Activated T-helper 1 cell treated with anti-CD3 and anti-CD28 coated beads, Interleukin-12 subunit alpha, Interleukin-12 subunit beta, Interleukin-2, Interleukin-4 antibody, amounts not matched to agents 30 ng/mL and 10 ng/mL and 1 ng/mL, durations not matched to agents 14 hours and 24 hours and 36 hours (primary cell): ENCODE measurements around the gene BAIAP2L2. TPM values are rescaled to one million over a fixed set of nuclear protein-coding genes. Genes with fewer than 3 reads are reported as not detected.

ENCODE experiments used
- DNase-seq: peaks from one replicate; pipeline ENCODE4 v3.0.0; 2021; ENCODE audit warnings: low spot score
- H3K27ac Mint-ChIP-seq: one replicate; pipeline ENCODE4 v1.8.0; 2021; ENCODE audit warnings: mild to moderate bottlenecking, mixed read lengths
- H3K27me3 Mint-ChIP-seq: one replicate; pipeline ENCODE4 v1.8.0; 2022; ENCODE audit warnings: mild to moderate bottlenecking, moderate library complexity, mixed read lengths; ENCODE audit not compliant: insufficient read depth
- H3K36me3 Mint-ChIP-seq: one replicate; pipeline ENCODE4 v1.8.0; 2021; ENCODE audit warnings: low read depth, mixed read lengths
- H3K4me1 Mint-ChIP-seq: one replicate; pipeline ENCODE4 v1.8.0; 2021; ENCODE audit warnings: low read depth, mixed read lengths
- H3K4me3 Mint-ChIP-seq: one replicate; pipeline ENCODE4 v1.8.0; 2021; ENCODE audit warnings: mild to moderate bottlenecking, moderate library complexity, mixed read lengths
- H3K9me3 Mint-ChIP-seq: one replicate; pipeline ENCODE4 v1.8.0; 2021; ENCODE audit warnings: mixed read lengths
- intact Hi-C: fragments of 100-400 bp; cut with micrococcal nuclease; formaldehyde crosslinking; loops from one replicate; pipeline ENCODE4 v1.15.1; 2024
- total RNA-seq: library from RNA; stranded (reverse); gene quantifications from 2 replicates; pipeline ENCODE4 v1.2.3, GENCODE V29; 2022

The BAIAP2L2 gene
- total RNA-seq, 1 donor from 2014 or later: 0.29 TPM

DNA sequence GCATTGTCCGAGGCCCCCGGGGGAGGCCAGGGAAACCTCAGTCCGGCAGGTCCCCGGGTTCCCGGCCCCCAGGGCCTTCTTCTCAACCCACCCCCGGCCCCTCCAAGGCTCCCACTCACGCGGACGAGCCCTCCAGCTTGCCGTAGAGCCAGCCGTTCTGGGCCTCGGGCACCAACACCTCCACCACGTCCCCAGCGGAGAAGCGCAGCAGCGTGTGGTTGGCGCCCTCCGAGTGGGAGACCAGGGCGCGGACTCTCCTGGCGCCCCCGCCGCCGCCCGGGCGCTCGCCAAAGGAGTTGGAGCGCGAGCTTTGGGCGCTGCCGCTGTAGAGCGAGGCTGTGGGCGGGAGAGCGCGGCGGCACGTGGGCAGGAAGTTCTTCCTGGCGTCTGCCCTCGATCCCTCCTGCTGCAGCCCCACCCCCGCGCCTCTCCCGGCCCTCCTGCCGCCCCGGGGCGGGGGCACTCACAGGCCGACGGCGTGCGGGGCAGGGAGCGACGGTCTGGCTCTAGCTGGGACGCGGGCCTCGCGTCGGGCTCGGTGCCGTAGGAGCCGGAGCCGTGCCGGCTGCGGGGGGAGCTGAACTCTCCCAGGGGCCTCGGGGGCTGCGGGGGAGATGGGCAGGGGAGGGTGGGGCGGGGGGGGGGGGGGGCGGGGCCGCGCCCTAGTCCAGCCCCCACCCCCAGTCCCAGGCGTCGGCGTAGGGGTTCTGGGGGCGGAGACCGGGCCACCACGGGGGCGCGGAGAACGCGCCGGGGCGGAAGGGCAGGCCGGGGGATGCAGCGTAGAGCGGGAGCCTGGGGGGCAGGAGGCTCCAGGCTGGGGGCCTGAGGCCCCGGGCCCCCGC, 21.6 kb downstream of the BAIAP2L2 start:
- Mint-ChIP-seq H3K9me3 (no peaks in the 10 kb centered on the region), H3K4me1 (no peaks in the 10 kb centered on the region), H3K36me3 (no peaks in the 10 kb centered on the region), H3K27ac (no peak overlapping the region), H3K4me3 (no peak overlapping the region), H3K27me3 (peaks cover 13% of the 10 kb centered on the region)
- intact Hi-C loops: no loop called here
- DNase-seq: no peak

DNA sequence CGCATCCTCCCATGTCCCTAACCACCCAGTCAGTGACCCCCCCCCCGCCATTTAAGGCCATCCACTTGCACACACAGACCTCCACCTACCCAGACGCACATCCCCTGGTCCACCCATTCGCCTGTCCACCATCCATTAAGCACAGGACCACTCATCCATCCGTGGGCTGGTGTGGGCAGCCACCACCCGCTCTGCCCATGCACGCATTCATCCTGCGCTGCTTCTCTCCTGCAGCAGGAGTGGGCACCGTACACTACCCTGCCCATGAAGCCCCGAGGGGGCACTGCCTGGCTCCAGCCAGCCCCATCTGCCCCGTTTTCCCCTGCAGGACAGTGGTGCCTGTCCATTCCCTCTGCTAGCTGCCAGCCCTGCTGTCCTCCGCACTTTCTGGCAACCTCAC, 22.6 kb downstream of the BAIAP2L2 start:
- intact Hi-C loops: no loop called here
- no peak for DNase-seq
- no peak overlapping the region for H3K4me3 Mint-ChIP-seq
- H3K4me1 Mint-ChIP-seq: no peaks in the 10 kb centered on the region
- H3K27ac Mint-ChIP-seq: no peak overlapping the region
- no peaks in the 10 kb centered on the region for H3K9me3 Mint-ChIP-seq
- H3K27me3 Mint-ChIP-seq: peaks cover 19% of the 10 kb centered on the region
- H3K36me3 Mint-ChIP-seq: no peaks in the 10 kb centered on the region

DNA sequence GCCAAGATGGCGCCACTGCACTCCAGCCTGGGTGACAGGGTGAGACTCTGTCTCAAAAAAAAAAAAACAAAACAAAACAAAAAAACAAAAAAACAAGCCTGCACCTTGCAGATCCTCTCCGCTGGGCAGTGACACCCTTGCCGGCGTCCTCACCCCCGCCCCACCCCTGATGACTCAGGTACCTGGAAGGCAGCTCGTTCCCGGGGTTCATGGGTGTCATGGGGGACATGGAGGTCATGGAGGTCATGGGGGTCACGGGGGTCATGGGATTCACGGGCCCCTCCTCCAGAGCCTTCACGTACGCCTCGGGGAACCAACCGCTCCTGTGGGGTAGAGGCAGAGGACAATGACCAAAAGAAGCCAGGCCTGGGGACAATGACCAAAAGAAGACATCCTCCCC, 23.5 kb downstream of the BAIAP2L2 start:
- no peak overlapping the region for H3K4me3 Mint-ChIP-seq
- H3K36me3 Mint-ChIP-seq: no peaks in the 10 kb centered on the region
- peaks cover 20% of the 10 kb centered on the region for H3K27me3 Mint-ChIP-seq
- no peak for DNase-seq
- intact Hi-C loops: no loop called here
- no peaks in the 10 kb centered on the region for H3K9me3 Mint-ChIP-seq
- no peaks in the 10 kb centered on the region for H3K4me1 Mint-ChIP-seq
- no peak overlapping the region for H3K27ac Mint-ChIP-seq

DNA sequence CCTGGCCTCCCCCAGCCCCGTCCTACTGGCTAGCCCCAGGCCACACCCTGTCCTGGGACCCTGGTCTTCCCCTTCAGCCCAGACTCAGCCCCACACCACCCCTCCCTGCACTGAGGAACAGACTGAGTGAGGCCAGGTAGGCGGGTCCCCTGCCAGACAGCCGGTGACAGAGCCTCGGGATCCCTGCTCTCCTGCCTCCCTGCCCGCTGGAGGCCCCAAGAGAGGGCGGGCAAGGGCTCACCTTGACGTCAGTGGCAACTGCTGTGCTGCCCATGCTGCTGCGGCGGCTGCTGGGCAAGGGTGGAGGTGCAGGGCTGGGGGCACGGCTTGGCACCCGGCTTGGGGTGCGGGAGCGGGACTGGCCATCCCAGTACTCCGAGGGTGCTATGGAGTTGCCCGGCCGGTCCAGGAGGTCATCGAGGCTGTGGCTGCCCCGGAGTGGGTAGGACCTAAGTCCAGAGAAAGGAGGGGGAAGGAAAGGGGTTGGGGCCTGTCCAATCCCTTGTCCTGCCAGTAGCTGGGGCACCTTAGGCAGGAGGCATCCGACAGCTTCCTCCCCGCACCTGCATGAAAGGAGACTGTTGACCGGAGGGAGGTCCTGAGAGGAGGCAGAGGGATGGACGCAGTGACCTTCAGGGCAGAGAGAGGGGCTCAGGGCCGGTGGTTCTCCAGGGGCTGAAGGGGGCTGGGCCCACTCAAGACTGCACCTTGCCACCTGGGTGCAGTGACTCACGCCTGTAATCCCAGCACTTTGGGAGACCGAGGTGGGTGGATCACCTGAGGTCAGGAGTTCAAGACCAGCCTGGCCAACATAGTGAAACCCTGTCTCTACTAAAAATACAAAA, 24.3 kb downstream of the BAIAP2L2 start:
- intact Hi-C loops: no loop called here
- no peaks in the 10 kb centered on the region for H3K36me3 Mint-ChIP-seq
- no peaks in the 10 kb centered on the region for H3K4me1 Mint-ChIP-seq
- H3K9me3 Mint-ChIP-seq: no peaks in the 10 kb centered on the region
- no peak overlapping the region for H3K27ac Mint-ChIP-seq
- H3K4me3 Mint-ChIP-seq: no peak overlapping the region
- no peak for DNase-seq
- H3K27me3 Mint-ChIP-seq: peaks cover 23% of the 10 kb centered on the region

DNA sequence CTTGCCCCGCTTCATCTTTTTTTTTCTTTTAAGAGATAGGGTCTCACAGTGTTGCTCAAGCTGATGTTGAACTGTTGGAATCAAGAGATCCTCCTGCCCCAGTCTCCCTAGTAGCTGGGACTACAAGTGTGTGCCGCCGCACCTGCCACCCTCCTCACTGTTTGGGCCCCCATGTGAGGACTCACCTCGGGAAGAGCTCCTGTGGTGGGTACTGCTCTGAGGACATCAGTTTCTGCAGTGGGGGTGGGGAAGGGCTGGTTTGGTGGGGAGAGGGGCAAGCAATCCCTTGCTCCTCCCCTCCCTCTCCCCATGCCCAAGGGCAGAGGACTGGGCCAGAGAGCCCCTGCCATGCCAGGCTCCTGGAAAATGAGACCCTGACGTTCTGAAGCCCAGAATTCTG, 25.0 kb downstream of the BAIAP2L2 start:
- Mint-ChIP-seq H3K4me3 (no peak overlapping the region), H3K4me1 (no peaks in the 10 kb centered on the region), H3K27me3 (peaks cover 18% of the 10 kb centered on the region), H3K27ac (no peak overlapping the region), H3K9me3 (no peaks in the 10 kb centered on the region), H3K36me3 (no peaks in the 10 kb centered on the region)
- DNase-seq: no peak
- intact Hi-C loops: no loop called here

DNA sequence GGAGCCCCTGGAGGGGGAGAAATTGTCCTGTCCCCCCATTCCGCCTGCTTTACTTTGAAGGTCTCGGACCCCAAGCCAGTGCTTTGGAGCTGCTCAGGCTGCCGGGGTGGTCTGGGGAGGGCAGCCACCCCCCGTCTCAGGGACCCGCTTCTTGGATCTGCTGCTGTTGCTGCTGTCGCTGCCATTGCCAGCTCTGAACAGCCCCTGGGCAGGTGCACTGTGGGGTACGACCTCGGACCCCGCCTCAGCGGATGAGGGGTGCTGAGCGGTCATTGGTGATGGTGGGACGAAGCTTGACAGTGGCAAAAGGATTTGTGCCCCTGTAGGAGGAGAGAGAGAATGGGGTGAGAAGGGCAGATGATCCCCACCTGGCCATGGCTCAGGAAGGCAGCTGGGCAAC, 25.4 kb downstream of the BAIAP2L2 start:
- no peak for DNase-seq
- Mint-ChIP-seq H3K4me3 (no peak overlapping the region), H3K9me3 (no peaks in the 10 kb centered on the region), H3K36me3 (no peaks in the 10 kb centered on the region), H3K27ac (no peak overlapping the region), H3K27me3 (peaks cover 17% of the 10 kb centered on the region), H3K4me1 (no peaks in the 10 kb centered on the region)
- intact Hi-C loops: no loop called here

DNA sequence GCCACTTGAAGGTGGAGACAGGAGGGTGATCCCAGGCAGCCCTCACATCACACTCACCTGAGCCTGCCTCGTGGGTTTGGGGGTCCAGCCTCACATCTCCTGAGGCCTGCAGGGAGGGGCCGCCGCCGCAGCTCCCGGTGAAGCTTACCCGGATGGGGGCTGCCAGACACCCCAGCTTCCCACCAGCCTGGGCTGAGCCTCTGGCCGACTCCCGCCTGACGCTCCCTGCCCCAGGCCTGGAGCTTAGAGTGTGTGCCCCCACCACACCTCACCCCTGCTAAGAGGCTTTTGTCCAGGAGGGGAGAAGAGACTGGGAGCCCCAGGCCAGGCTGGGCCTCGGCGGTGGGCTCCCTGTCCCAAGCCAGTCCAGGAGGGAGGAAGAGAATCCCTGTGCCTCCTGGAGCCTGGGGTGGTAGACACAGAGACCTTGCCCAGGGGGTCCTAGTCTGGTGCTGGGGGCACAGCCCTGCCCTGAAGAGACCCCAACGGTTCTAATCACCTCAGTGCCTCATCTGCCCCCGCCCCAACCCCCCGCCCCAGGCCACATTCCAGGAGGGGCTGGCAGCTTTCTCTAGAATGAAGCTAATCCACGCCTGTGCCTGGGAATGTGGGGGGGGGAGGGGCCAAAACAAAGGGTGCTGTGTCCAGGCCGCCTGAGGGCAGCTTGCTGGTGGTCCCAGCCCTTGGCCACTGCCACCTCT, 26.4 kb downstream of the BAIAP2L2 start, which contains the start of gene SLC16A8:
TSS of gene SLC16A8 (minus strand) at position 254 of the 701 bp plus-strand sequence. CDS start 1,311 bp downstream, outside the sequence.
- Mint-ChIP-seq H3K4me1 (no peaks in the 10 kb centered on the region), H3K36me3 (no peaks in the 10 kb centered on the region), H3K27me3 (peaks cover 20% of the 10 kb centered on the region), H3K27ac (no peak within 1 kb of the TSS), H3K9me3 (no peaks in the 10 kb centered on the region), H3K4me3 (no peak within 1 kb of the TSS)
- DNase-seq: no peak
- intact Hi-C loops: no loop called here

DNA sequence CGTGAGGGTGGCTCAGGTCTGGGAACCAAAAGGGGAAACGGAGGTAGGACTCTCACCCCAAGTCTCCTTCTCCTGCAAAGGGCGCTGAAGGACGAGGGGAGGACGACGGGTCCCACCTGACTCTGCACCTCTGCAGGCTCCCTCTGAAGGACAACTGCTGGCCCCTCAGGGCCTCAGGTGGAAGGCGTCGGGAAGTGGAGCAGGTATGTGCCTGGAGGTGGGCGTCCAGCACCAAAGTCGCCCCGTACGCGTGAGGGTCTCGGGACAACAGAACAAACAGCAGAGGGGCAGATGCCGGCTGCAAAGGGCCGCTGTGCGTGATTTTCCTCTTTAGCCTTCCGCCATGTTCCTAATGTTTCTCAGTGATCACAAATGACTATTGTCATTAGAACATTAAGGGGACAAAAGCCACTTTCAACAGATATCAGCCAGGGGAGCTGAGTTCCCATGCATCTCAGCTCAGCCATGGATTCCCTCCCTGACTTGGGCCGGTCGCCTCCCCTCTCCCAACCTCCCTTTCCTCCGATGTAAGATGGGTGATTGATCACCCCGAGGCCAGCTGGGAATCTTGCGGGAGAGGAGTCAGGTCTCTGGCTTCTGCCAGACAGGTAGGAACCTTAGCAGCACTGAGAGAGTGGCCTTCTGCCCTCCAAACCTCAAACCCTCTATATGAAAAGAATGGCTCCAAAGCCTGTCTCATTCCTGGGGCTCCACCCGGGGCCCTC, 27.3 kb downstream of the BAIAP2L2 start:
- no peak for DNase-seq
- Mint-ChIP-seq H3K27ac (no peak overlapping the region), H3K4me3 (no peak overlapping the region)

DNA sequence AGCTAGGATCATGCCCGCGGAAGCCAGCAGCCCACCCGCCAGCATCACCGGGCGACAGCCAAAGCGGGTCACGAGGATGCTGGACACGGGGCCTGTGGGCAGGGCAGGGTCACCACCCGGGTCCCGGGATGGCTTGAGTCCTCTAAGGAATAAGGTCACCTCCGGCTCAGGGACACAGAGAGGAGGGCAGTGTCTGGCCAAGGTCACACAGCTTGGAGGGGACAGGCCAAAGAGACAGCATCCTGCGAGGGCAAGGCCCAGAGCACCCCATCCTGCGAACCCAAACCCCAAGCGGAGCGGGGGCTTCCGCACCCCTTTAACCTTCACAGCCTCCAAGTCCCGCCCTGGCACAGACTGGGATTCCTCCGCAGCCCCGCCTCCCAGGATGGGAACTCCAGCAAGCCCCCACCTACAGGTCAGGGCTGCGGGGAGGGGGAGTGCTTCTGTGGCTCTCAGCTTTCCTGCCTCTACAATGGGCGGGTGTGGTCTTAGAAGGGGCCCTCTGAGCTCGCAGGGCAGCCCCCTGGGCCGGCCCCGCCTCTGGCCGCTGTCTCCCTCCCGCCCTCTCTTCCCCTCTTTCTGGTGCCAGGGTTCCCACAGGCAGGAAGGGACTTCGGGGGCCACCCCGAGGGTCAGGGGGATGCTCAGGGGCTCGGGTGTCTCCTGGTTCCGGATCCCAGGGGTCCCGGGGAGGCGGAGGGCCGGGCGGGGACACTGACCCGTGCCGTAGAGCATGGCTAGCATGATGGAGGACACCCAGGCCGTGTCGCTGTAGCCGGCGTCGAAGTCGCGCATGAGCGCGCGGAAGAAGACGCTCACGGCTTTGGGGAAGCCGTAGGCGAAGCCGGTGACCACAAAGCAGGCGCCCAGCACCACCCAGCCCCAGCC, 28.3 kb downstream of the BAIAP2L2 start:
- intact Hi-C loops: no loop called here
- no peaks in the 10 kb centered on the region for H3K9me3 Mint-ChIP-seq
- DNase-seq: no peak
- no peak overlapping the region for H3K27ac Mint-ChIP-seq
- no peaks in the 10 kb centered on the region for H3K36me3 Mint-ChIP-seq
- H3K4me3 Mint-ChIP-seq: no peak overlapping the region
- no peaks in the 10 kb centered on the region for H3K4me1 Mint-ChIP-seq
- peaks cover 20% of the 10 kb centered on the region for H3K27me3 Mint-ChIP-seq

More for the DNA sequence above, 27.3 kb downstream of the BAIAP2L2 start:
- intact Hi-C loops: no loop called here
- no peaks in the 10 kb centered on the region for H3K36me3 Mint-ChIP-seq
- H3K27me3 Mint-ChIP-seq: peaks cover 20% of the 10 kb centered on the region
- no peaks in the 10 kb centered on the region for H3K4me1 Mint-ChIP-seq
- no peaks in the 10 kb centered on the region for H3K9me3 Mint-ChIP-seq

DNA sequence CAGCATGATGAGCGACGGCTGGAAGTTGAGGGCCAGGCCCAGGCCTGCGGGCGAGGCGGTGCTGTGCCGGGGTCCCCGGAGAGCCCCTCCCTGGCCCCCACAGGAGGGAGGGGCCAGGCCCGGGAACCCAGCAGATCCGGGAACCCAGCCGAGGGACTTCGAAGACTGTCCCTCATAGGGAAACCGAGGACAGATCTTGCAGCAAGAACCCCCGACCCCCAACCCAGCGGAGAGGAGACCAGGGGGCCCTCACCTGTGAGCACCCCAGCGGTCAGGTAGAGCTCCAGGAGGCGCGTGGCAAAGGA, 28.9 kb downstream of the BAIAP2L2 start:
- Mint-ChIP-seq H3K27me3 (peaks cover 20% of the 10 kb centered on the region), H3K4me1 (no peaks in the 10 kb centered on the region), H3K9me3 (no peaks in the 10 kb centered on the region), H3K27ac (no peak overlapping the region), H3K36me3 (no peaks in the 10 kb centered on the region), H3K4me3 (no peak overlapping the region)
- intact Hi-C loops: no loop called here
- DNase-seq: no peak

DNA sequence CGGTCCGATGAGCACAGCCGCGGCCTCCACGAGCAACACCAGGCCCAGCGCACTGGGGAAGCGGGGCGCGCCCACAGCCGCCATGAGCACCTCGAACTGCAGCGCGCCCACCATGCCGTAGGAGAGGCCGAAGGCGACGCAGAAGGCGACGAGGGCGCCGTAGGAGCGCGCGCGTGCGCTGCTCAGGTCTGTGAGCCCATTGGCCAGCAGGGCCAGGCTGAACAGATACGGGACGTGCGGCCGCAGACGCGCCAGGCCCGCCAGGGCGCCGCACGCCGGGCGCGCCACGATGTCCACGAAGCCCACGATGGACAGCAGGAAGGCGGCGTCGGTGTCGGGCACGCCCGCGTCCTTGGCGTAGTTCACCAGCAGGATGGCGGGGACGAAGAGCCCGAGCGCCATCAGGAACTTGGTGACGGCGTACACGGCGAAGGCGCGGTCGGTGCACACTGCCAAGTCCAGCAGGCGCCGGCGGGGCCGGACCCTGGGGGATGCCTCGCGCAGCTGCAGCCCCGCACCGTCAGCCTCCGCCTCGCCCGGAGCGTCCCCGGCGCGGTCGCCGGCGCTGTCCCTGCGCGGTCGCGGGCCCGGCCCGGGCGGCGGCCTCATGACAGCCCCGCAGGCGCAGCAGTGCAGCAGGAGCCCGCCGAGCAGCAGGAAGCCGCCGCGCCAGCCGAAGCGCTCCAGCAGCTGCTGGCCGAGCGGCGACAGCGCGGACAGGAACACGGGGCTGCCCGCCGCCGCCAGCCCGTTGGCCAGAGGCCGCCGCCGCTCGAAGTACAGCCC, 29.4 kb downstream of the BAIAP2L2 start:
- intact Hi-C loops: no loop called here
- peak overlapping the region; percentile 7 for H3K4me3 Mint-ChIP-seq
- H3K4me1 Mint-ChIP-seq: no peaks in the 10 kb centered on the region
- peaks cover 20% of the 10 kb centered on the region for H3K27me3 Mint-ChIP-seq
- no peak for DNase-seq
- no peak overlapping the region for H3K27ac Mint-ChIP-seq
- H3K36me3 Mint-ChIP-seq: no peaks in the 10 kb centered on the region
- H3K9me3 Mint-ChIP-seq: no peaks in the 10 kb centered on the region
